ENCODE data around the gene AMN. TPM values are rescaled to one million over a fixed set of nuclear protein-coding genes. Genes with fewer than 3 reads are reported as not detected.

Gene AMN
- total RNA-seq, 4 donors from 2014 or later: 0.11 to 0.32 TPM; not detected in 2

DNA sequence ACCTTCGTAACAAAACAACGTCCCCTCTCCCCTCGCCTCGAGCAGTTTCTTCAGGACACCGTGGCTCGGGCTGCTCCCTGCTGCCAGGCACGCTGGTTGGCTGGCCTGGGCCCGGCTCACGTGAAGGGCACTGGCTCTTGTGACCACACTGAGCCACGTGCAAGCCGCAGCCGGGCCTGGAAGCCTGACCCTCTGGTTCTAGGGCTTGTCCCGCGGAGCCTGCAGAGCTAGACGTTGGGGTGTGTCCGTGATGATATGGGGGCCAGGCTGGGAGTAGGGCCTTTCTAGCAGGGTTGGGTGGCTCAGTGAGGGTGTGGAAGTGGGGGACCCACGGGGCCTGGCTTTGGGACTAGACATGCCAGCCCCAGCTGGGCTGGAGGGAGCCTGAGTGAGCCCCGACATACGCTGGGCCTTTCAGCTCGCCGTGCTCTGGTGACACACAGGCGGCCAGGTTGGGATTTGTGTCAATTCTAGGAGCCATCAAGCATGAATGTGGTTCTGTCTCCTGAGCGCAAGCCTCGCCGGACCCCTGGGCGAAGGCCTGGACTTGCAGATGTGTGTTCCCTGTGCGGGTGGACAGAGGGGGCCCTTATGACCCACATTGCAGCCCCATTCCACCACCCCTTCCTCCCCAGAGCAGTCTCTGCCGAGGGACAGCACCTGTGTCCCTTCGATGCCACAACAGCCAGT lies 13.6 kb upstream of the AMN start:
- H3K36me3 ChIP-seq: peaks cover 12 to 32% (median 18%) of the 10 kb centered on the region in 4 donors
- no peaks in the 10 kb centered on the region for H3K9me3 ChIP-seq
- no peaks in the 10 kb centered on the region for H3K27me3 ChIP-seq
- no peaks in the 10 kb centered on the region for H3K4me1 ChIP-seq
- no peak for DNase-seq (ENCODE audit: extremely low spot score)
- H3K4me3 ChIP-seq: no peak overlapping the region
- WGBS: 97% methylated on average over 29 of the region's 29 CpGs
- H3K27ac ChIP-seq (replicated peaks in 1 of 4): no peak overlapping the region
- TF ChIP-seq POLR2AphosphoS5 (IDR thresholded peaks at IDR 0.05) (no peak), EP300 (IDR thresholded peaks at IDR 0.05) (no peak), POLR2A (IDR thresholded peaks at IDR 0.05; ENCODE audit: low read depth) (no peak)
- TF ChIP-seq, protein P1, sequence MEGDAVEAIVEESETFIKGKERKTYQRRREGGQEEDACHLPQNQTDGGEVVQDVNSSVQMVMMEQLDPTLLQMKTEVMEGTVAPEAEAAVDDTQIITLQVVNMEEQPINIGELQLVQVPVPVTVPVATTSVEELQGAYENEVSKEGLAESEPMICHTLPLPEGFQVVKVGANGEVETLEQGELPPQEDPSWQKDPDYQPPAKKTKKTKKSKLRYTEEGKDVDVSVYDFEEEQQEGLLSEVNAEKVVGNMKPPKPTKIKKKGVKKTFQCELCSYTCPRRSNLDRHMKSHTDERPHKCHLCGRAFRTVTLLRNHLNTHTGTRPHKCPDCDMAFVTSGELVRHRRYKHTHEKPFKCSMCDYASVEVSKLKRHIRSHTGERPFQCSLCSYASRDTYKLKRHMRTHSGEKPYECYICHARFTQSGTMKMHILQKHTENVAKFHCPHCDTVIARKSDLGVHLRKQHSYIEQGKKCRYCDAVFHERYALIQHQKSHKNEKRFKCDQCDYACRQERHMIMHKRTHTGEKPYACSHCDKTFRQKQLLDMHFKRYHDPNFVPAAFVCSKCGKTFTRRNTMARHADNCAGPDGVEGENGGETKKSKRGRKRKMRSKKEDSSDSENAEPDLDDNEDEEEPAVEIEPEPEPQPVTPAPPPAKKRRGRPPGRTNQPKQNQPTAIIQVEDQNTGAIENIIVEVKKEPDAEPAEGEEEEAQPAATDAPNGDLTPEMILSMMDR (IDR thresholded peaks at IDR 0.05): no peak
- intact Hi-C loops (cut with DNase I): no loop called here

DNA sequence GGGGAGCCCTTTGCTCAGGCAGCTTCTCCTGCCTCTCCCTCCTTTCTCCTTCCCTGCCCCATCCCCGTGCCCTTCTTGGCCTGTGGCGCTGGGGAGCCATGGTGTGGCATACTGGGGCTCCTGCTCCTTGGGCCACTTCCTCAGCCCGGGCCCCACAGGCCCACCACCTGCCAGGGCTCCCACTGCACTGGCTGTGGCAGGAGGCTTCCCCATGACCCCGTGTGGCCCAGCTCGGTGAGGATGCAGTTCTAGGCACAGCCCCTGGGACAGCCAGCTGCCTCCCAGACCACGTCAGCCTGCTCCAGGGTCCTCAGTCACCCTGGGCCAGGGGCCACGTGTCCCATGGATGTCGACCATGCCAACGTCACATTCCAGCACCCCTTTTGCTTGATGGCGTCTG lies 13.0 kb upstream of the AMN start:
- H3K27me3 ChIP-seq: no peaks in the 10 kb centered on the region
- H3K36me3 ChIP-seq: peaks cover 12 to 27% (median 16%) of the 10 kb centered on the region in 4 donors
- intact Hi-C loops (cut with DNase I): no loop called here
- no peaks in the 10 kb centered on the region for H3K4me1 ChIP-seq
- H3K9me3 ChIP-seq: no peaks in the 10 kb centered on the region
- WGBS: 98% methylated on average over 6 of the region's 10 CpGs
- no peak for TF ChIP-seq POLR2AphosphoS5 (IDR thresholded peaks at IDR 0.05)
- no peak for TF ChIP-seq EP300 (IDR thresholded peaks at IDR 0.05)
- TF ChIP-seq POLR2A (IDR thresholded peaks at IDR 0.05; ENCODE audit: low read depth): no peak
- TF ChIP-seq, protein P1 (IDR thresholded peaks at IDR 0.05): no peak
- no peak for DNase-seq (ENCODE audit: extremely low spot score)
- no peak overlapping the region for H3K4me3 ChIP-seq
- no peak overlapping the region for H3K27ac ChIP-seq (replicated peaks in 1 of 4)

DNA sequence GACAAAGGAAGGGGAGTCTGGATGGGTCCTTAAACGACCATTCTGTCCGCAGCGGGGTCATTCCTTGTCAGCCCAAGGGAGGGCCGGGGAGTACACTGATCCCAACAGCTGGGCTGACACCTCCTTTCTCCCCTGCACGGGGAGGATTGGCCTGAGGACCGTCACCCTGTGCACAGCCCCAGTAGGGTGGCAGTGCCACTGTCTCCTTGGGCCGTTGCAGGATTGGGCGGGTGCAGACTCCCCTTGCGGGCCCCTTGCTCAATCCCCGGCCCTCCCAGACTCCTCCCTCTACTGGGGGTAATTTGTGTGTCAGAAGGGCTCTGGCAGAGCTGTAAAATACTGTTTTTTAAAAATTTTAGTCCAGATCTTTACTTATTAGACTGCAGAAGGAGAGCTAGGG lies 12.6 kb upstream of the AMN start:
- Histone ChIP-seq H3K27ac (replicated peaks in 1 of 4) (no peak overlapping the region), H3K4me1 (no peaks in the 10 kb centered on the region), H3K4me3 (no peak overlapping the region), H3K36me3 (peaks cover 12 to 24% (median 15%) of the 10 kb centered on the region in 4 donors), H3K27me3 (no peaks in the 10 kb centered on the region), H3K9me3 (no peaks in the 10 kb centered on the region)
- 88% methylated on average over 10 of the region's 10 CpGs for WGBS
- DNase-seq (ENCODE audit: extremely low spot score): no peak
- TF ChIP-seq, protein P1 (IDR thresholded peaks at IDR 0.05): no peak
- no peak for TF ChIP-seq EP300 (IDR thresholded peaks at IDR 0.05)
- no peak for TF ChIP-seq POLR2A (IDR thresholded peaks at IDR 0.05; ENCODE audit: low read depth)
- TF ChIP-seq POLR2AphosphoS5 (IDR thresholded peaks at IDR 0.05): no peak
- intact Hi-C loops (cut with DNase I): loop anchor here (10.0 kb wide), 1 partner anchor 135 kb away; the partner anchor contains the start of gene TRAF3

DNA sequence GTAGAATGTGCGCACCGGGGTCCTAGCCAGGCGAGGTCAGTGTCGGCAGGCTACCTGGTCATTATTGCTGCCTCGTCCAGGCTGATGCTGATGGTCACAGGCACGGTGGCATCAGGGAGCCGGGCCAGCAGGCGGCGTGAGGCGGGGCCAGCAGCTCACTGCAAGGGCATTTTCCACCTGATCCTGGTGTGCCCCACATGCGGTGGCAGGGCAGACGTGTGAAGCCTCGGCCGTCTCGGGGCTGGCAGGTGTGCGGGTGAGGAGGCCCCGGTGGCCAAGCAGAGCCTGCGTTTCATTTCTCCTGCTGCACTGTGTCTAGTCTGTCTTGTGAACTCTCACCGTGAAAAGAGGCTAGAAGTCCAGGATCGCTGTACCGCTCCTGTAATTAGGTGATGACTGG lies 12.0 kb upstream of the AMN start:
- 90% methylated on average over 21 of the region's 21 CpGs for WGBS
- Histone ChIP-seq H3K4me1 (no peaks in the 10 kb centered on the region), H3K27ac (replicated peaks in 1 of 4) (no peak overlapping the region), H3K9me3 (no peaks in the 10 kb centered on the region), H3K27me3 (no peaks in the 10 kb centered on the region), H3K36me3 (peaks cover 6 to 19% (median 10%) of the 10 kb centered on the region in 4 donors), H3K4me3 (no peak overlapping the region)
- TF ChIP-seq EP300 (IDR thresholded peaks at IDR 0.05) (no peak), POLR2A (IDR thresholded peaks at IDR 0.05; ENCODE audit: low read depth) (no peak), POLR2AphosphoS5 (IDR thresholded peaks at IDR 0.05) (no peak)
- TF ChIP-seq, protein P1 (IDR thresholded peaks at IDR 0.05): no peak
- intact Hi-C loops (cut with DNase I): loop anchor here (10.0 kb wide), 1 partner anchor 136 kb away; the partner anchor contains the start of gene TRAF3
- no peak for DNase-seq (ENCODE audit: extremely low spot score)
